ENCODE data around the gene CRHR1. TPM values are rescaled to one million over a fixed set of nuclear protein-coding genes. Genes with fewer than 3 reads are reported as not detected.

The CRHR1 gene
- total and polyA plus RNA-seq, 10 of the 15 experiments (the other 5 are each of a cell fraction or from before 2014, with no cell fraction given), result 0.08 TPM; not detected in 9

DNA sequence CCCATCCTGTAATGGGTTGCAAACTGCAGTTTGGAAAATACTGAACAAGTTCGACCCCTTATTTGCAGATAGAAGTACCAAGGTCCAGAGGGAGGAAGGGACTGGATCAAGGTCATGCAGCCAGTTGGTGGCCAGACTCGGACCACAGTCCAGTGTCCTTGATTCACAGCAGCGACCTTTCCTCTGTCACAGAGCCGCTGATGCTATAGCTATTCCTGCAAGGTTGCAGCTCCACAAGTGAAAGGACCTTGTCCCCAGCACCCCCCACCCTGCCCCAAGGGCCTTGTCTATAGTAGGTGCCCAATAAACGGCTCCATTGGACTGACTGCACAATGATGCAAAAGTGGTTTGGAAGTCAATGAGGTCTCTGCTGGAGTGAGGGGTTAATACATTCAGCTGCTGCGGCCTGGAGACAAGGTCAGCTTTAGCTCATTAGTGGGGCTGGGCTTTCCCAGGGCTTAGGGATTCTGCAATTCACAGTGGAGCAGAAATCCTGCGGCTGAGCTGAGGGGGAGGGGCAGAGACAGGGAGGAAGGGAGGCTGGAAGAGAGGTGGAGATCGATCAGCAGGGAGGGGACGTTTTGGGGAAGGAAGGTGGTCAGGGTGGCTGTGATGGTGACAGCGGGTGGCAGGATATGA, 13.4 kb upstream of the CRHR1 start:
- Histone ChIP-seq H3K9ac (ENCODE audit: control insufficient read depth, insufficient read depth, low read length) (no peak overlapping the region), H3K36me3 (ENCODE audit: control insufficient read depth in 2 of 2, insufficient read depth in 2 of 2, low read length in 1 of 2) (no peaks in the 10 kb centered on the region), H3K27ac (ENCODE audit: control insufficient read depth, insufficient read depth) (no peak overlapping the region), H3K79me2 (ENCODE audit: control insufficient read depth, insufficient read depth, low read length) (no peaks in the 10 kb centered on the region), H4K20me1 (ENCODE audit: control insufficient read depth, insufficient read depth) (no peaks in the 10 kb centered on the region), H3K9me3 (replicated peaks; ENCODE audit: control insufficient read depth, insufficient read depth, low read length) (no peaks in the 10 kb centered on the region), H2AFZ (ENCODE audit: control insufficient read depth, low read depth, low read length) (no peak overlapping the region), H3K4me3 (no peak overlapping the region), H3K4me2 (ENCODE audit: control insufficient read depth, insufficient read depth) (no peak overlapping the region), H3K27me3 (replicated peaks in 1 of 2; ENCODE audit: control insufficient read depth in 2 of 2, insufficient read depth in 2 of 2, low read length in 1 of 2) (peaks cover 1 to 2% of the 10 kb centered on the region in 2 experiments; a peak in 3 of 4 replicates), H3K4me1 (ENCODE audit: control insufficient read depth, insufficient read depth, low read length) (no peaks in the 10 kb centered on the region)
- DNase-seq (ENCODE audit: low read depth, low spot score) (no peak), FAIRE-seq (no peak), ATAC-seq (no peak)
- TF ChIP-seq, protein P1, sequence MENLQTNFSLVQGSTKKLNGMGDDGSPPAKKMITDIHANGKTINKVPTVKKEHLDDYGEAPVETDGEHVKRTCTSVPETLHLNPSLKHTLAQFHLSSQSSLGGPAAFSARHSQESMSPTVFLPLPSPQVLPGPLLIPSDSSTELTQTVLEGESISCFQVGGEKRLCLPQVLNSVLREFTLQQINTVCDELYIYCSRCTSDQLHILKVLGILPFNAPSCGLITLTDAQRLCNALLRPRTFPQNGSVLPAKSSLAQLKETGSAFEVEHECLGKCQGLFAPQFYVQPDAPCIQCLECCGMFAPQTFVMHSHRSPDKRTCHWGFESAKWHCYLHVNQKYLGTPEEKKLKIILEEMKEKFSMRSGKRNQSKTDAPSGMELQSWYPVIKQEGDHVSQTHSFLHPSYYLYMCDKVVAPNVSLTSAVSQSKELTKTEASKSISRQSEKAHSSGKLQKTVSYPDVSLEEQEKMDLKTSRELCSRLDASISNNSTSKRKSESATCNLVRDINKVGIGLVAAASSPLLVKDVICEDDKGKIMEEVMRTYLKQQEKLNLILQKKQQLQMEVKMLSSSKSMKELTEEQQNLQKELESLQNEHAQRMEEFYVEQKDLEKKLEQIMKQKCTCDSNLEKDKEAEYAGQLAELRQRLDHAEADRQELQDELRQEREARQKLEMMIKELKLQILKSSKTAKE (IDR thresholded peaks at IDR 0.05; ENCODE audit: low read depth, poor library complexity, severe bottlenecking), result no peak
- TF ChIP-seq SMAD5 (IDR thresholded peaks at IDR 0.05; ENCODE audit: low read depth), result no peak
- no peak for TF ChIP-seq CREM (IDR thresholded peaks at IDR 0.05; ENCODE audit: low read depth)
- TF ChIP-seq HDGF (IDR thresholded peaks at IDR 0.05), result no peak
- no peak for TF ChIP-seq IKZF2 (IDR thresholded peaks at IDR 0.05)
- TF ChIP-seq FOS (IDR thresholded peaks at IDR 0.05; ENCODE audit: borderline replicate concordance, extremely low read depth, insufficient read length), result no peak
- TF ChIP-seq MYC (IDR thresholded peaks at IDR 0.05; ENCODE audit: insufficient read depth, insufficient read length, insufficient replicate concordance, low read length, severe bottlenecking), result no peak
- TF ChIP-seq, protein P2, sequence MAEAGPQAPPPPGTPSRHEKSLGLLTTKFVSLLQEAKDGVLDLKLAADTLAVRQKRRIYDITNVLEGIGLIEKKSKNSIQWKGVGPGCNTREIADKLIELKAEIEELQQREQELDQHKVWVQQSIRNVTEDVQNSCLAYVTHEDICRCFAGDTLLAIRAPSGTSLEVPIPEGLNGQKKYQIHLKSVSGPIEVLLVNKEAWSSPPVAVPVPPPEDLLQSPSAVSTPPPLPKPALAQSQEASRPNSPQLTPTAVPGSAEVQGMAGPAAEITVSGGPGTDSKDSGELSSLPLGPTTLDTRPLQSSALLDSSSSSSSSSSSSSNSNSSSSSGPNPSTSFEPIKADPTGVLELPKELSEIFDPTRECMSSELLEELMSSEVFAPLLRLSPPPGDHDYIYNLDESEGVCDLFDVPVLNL (IDR thresholded peaks at IDR 0.05; ENCODE audit: low read depth, low read length), result no peak
- in situ Hi-C loops (cut with MboI), result no loop called here
- BruUV-seq (replicated peaks), result no TSS peak
- POLR2A ChIA-PET, result no interaction called here
- SMC1A ChIA-PET (ENCODE audit: uncharacterized antibody, unreplicated experiment), result no interaction called here
- intact Hi-C loops (cut with micrococcal nuclease; ENCODE audit: unreplicated experiment), result no loop called here
- CTCF ChIA-PET, result interaction anchor here (0.7 kb wide), 1 partner anchor 11 kb away, joined by 3 read pairs; no protein-coding TSS in a partner anchor
- 12% methylated on average over 10 of the region's 10 CpGs for WGBS (ENCODE audit: insufficient coverage, insufficient replicate concordance, low lambda C conversion rate, missing lambda C conversion rate)
- RAD21 ChIA-PET (ENCODE audit: unreplicated experiment), result no interaction called here

All from GM12878 (cell line).